Nephron progenitor cell (in vitro differentiated cells): ENCODE data around the gene PLA2G6.

Experiments used
- DNase-seq: peaks from one replicate; pipeline ENCODE4 v3.0.0; 2021
- H3K27ac Mint-ChIP-seq: 2 replicates; pipeline ENCODE4 v1.8.0; 2021; ENCODE audit warnings: mild to moderate bottlenecking, moderate library complexity, mixed read lengths
- H3K27me3 Mint-ChIP-seq: 2 replicates; pipeline ENCODE4 v1.8.0; 2021; ENCODE audit warnings: mild to moderate bottlenecking, low read depth, mixed read lengths; ENCODE audit not compliant: poor library complexity
- H3K36me3 Mint-ChIP-seq: 2 replicates; pipeline ENCODE4 v1.8.0; 2021; ENCODE audit warnings: low read depth, mixed read lengths
- H3K4me1 Mint-ChIP-seq: 2 replicates; pipeline ENCODE4 v1.8.0; 2021; ENCODE audit warnings: mixed read lengths
- H3K4me3 Mint-ChIP-seq: 2 replicates; pipeline ENCODE4 v1.8.0; 2021; ENCODE audit warnings: mild to moderate bottlenecking, moderate library complexity, mixed read lengths
- H3K9me3 Mint-ChIP-seq: 2 replicates; pipeline ENCODE4 v1.8.0; 2021; ENCODE audit warnings: mild to moderate bottlenecking, moderate library complexity, mixed read lengths
- CTCF ChIP-seq: fragments of 200-600 bp; sonication (generic); IDR thresholded peaks from 2 replicates; pipeline ENCODE4 v1.5.0; 2021; ENCODE audit warnings: antibody characterized with exemption

Gene PLA2G6

GRCh38 chr22:38199826-38200559, 18.4 kb upstream of the PLA2G6 start:
- DNase-seq = no peak
- H3K4me1 Mint-ChIP-seq = peaks cover 27% of the 10 kb centered on the region
- peaks cover 5% of the 10 kb centered on the region for H3K27me3 Mint-ChIP-seq
- TF ChIP-seq CTCF = no peak
- H3K36me3 Mint-ChIP-seq = no peaks in the 10 kb centered on the region
- no peak overlapping the region for H3K27ac Mint-ChIP-seq
- H3K4me3 Mint-ChIP-seq = no peak overlapping the region
- no peaks in the 10 kb centered on the region for H3K9me3 Mint-ChIP-seq

- Mint-ChIP-seq H3K27ac (no peak overlapping the region), H3K36me3 (no peaks in the 10 kb centered on the region), H3K4me1 (peaks cover 27% of the 10 kb centered on the region), H3K4me3 (no peak overlapping the region), H3K27me3 (peaks cover 11% of the 10 kb centered on the region), H3K9me3 (no peaks in the 10 kb centered on the region)
- no peak for DNase-seq
- TF ChIP-seq CTCF = no peak
Observed at GRCh38 chr22:38196791-38197419, 15.3 kb upstream of the PLA2G6 start.

- no peak for DNase-seq
- H3K4me3 Mint-ChIP-seq = no peak overlapping the region
- no peak for TF ChIP-seq CTCF
- H3K9me3 Mint-ChIP-seq = no peaks in the 10 kb centered on the region
- peaks cover 15% of the 10 kb centered on the region for H3K27me3 Mint-ChIP-seq
- H3K4me1 Mint-ChIP-seq = peaks cover 29% of the 10 kb centered on the region
- no peaks in the 10 kb centered on the region for H3K36me3 Mint-ChIP-seq
- no peak overlapping the region for H3K27ac Mint-ChIP-seq
Observed at GRCh38 chr22:38193580-38193979, 11.9 kb upstream of the PLA2G6 start.

- Mint-ChIP-seq H3K27ac (peak overlapping the region; percentile 87), H3K9me3 (no peaks in the 10 kb centered on the region), H3K4me1 (peaks cover 32% of the 10 kb centered on the region), H3K36me3 (no peaks in the 10 kb centered on the region), H3K4me3 (no peak overlapping the region), H3K27me3 (peaks cover 15% of the 10 kb centered on the region)
- no peak for DNase-seq
- TF ChIP-seq CTCF = no peak
Observed at GRCh38 chr22:38192475-38192863, 10.8 kb upstream of the PLA2G6 start.

- H3K36me3 Mint-ChIP-seq = no peaks in the 10 kb centered on the region
- no peak for DNase-seq
- peaks cover 35% of the 10 kb centered on the region for H3K4me1 Mint-ChIP-seq
- peak overlapping the region; percentile 5 for H3K27ac Mint-ChIP-seq
- H3K27me3 Mint-ChIP-seq = peaks cover 15% of the 10 kb centered on the region
- H3K4me3 Mint-ChIP-seq = no peak overlapping the region
- no peak for TF ChIP-seq CTCF
- no peaks in the 10 kb centered on the region for H3K9me3 Mint-ChIP-seq
Observed at GRCh38 chr22:38191731-38192474, 10.3 kb upstream of the PLA2G6 start.
